C4-2B (cell line): ENCODE results near the gene KRTAP20-4.

Experiments
- CTCF ChIP-seq: fragments of 450-650 bp; conservative IDR thresholded peaks from 2 replicates; pipeline ENCODE4 v1.5.1; 2017; ENCODE audit warnings: mild to moderate bottlenecking
- ZFX ChIP-seq: fragments of 450-650 bp; IDR thresholded peaks from 2 replicates; pipeline ENCODE4 v1.6.1; 2017

DNA sequence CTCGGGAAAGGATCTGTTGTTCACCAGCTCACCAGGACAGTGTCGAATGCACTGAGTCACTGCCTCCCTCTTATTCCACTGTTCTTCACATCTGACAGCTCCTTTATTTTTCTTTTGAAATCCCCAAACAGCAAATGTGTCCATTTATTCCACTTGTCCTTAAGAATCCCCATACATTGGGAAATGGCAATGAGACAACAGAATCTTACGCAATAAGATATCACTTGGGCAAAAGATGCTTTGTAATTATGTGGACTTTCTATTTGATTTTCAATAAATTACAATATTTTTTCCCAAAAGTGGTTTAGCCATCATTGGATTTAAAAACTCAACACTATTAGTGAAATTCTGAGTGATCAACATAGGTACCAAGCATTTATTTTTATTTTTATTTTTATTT is 18.3 kb downstream of the KRTAP20-4 start:
- TF ChIP-seq CTCF: no peak
- TF ChIP-seq ZFX: no peak
